Omental fat pad (tissue), 4 donors: Measurements from ENCODE around the gene SOX9. TPM values are rescaled to one million over a fixed set of nuclear protein-coding genes. Genes with fewer than 3 reads are reported as not detected.

Source experiments
- ATAC-seq: fragments of 150-250 bp; one replicate; pipeline ENCODE4 v1.9.1; 2016; ENCODE audit warnings: mild to moderate bottlenecking, moderate library complexity; ENCODE audit not compliant: low FRiP score
- DNase-seq: peaks from one replicate; pipeline ENCODE4 v3.0.0-alpha.2; 2019; ENCODE audit warnings: low spot score
- CTCF ChIP-seq, 3 donors: fragments of 450-650 bp; IDR thresholded peaks; one replicate each; pipeline ENCODE4 v1.5.1; 2016 to 2017; ENCODE audit warnings: antibody characterized with exemption in 3 of 3, mild to moderate bottlenecking in 3 of 3, moderate library complexity in 2 of 3
- total RNA-seq, 4 donors: library from RNA; depleted of rRNA; stranded (reverse); fragments of >200 nt; gene quantifications; one replicate each; pipeline ENCODE4 v1.1.0, GENCODE V29; 2016

The SOX9 gene
- total RNA-seq, 4 donors from 2014 or later, result 0.50 to 7.9 (median 1.8) TPM

DNA sequence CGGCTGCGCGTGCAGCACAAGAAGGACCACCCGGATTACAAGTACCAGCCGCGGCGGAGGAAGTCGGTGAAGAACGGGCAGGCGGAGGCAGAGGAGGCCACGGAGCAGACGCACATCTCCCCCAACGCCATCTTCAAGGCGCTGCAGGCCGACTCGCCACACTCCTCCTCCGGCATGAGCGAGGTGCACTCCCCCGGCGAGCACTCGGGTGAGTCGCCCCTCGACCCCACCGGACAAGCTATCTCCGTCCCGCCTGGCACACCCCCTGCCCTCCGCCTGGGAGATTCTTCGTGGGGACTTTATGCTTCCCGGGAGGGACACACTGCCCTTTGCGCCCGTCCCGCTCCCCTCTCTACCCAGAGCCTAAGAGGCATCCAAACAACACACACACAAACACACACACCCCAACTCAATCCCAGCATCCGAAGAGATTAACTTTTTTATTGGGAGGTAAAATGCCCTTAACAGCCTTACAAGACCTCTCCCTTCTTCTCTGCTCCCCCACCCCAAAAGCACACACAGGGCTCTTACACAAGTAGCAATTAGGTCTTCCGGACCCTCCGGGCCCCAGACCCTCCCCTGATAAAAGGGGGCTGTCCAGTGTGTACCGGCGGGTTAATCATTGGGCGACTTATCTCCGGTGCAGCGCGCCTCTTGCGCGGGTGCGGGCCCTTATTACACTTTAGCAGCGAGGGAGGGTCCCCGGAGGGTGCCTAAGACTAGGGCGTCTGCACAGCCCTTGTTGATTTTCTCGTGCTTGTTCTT is 2.1 kb downstream of the SOX9 start:
- no peak for TF ChIP-seq CTCF (IDR thresholded peaks at IDR 0.05)
- DNase-seq, result no peak
- ATAC-seq, result no peak

DNA sequence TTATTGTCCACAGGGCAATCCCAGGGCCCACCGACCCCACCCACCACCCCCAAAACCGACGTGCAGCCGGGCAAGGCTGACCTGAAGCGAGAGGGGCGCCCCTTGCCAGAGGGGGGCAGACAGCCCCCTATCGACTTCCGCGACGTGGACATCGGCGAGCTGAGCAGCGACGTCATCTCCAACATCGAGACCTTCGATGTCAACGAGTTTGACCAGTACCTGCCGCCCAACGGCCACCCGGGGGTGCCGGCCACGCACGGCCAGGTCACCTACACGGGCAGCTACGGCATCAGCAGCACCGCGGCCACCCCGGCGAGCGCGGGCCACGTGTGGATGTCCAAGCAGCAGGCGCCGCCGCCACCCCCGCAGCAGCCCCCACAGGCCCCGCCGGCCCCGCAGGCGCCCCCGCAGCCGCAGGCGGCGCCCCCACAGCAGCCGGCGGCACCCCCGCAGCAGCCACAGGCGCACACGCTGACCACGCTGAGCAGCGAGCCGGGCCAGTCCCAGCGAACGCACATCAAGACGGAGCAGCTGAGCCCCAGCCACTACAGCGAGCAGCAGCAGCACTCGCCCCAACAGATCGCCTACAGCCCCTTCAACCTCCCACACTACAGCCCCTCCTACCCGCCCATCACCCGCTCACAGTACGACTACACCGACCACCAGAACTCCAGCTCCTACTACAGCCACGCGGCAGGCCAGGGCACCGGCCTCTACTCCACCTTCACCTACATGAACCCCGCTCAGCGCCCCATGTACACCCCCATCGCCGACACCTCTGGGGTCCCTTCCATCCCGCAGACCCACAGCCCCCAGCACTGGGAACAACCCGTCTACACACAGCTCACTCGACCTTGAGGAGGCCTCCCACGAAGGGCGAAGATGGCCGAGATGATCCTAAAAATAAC is 3.0 kb downstream of the SOX9 start:
- DNase-seq (no peak), ATAC-seq (no peak)
- TF ChIP-seq CTCF (IDR thresholded peaks at IDR 0.05), result no peak

GRCh38 chr17:72124438-72124775 is 3.6 kb downstream of the SOX9 start:
- no peak for ATAC-seq
- no peak for TF ChIP-seq CTCF (IDR thresholded peaks at IDR 0.05)
- DNase-seq, result no peak

GRCh38 chr17:72125226-72125651 is 4.4 kb downstream of the SOX9 start:
- TF ChIP-seq CTCF (IDR thresholded peaks at IDR 0.05), result no peak
- DNase-seq (no peak), ATAC-seq (no peak)

DNA sequence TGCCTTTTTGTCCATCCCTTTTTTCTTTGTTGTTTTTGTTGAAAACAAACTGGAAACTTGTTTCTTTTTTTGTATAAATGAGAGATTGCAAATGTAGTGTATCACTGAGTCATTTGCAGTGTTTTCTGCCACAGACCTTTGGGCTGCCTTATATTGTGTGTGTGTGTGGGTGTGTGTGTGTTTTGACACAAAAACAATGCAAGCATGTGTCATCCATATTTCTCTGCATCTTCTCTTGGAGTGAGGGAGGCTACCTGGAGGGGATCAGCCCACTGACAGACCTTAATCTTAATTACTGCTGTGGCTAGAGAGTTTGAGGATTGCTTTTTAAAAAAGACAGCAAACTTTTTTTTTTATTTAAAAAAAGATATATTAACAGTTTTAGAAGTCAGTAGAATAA is 4.9 kb downstream of the SOX9 start:
- ATAC-seq (no peak), DNase-seq (no peak)
- no peak for TF ChIP-seq CTCF (IDR thresholded peaks at IDR 0.05)

DNA sequence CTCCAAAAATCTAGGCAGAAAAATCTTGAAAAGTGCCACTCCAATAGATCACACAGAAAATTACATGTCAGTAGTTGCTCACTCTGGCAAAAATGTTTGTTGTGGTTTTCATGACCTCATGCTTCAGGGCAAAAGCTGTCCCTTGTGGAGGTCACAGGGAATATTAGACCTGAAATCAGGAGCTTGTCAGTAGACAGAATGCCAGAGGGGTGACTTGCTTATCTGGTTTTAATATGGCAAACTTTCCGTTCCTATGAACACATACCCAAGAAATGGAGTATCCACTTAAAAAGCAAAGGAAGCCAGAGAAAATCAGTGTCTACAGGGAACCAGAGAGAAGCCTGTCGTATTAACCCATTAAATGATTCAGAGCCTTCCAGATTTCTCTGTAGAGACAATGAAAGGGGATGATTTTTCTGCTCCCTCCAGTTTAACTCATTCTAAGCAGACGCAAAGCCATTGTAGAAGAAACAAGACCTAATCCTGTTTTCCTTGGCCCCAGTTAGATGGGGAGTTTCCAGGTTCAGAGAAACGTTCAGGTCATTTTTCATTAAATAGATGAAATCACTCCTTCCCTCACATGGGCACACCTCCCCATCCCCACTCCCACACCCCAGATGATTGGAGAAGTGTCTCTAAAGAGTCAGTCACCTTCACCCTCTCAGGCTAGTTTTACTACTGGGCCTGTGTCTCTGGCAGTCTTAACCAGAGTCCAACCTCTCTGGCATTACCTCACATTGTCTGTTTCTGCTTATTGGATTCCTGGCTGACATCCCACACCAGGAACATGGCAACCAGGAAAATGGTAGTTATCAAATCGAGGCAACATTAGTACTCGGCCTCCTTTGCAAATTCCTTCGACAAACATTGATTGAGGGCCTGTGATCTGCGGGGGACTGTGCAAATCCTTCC is 6.0 kb downstream of the SOX9 start:
- DNase-seq (no peak), ATAC-seq (peak; percentile 38)
- no peak for TF ChIP-seq CTCF (IDR thresholded peaks at IDR 0.05)
